Karpas-422 (cell line): Measurements from ENCODE around the gene TAS1R2. TPM values are rescaled to one million over a fixed set of nuclear protein-coding genes. Genes with fewer than 3 reads are reported as not detected.
"Not testable (repeated sequence)": the region's sequence is repeated elsewhere in the genome, so short reads cannot be mapped to it uniquely, and the experiment has no call there.

Source experiments
- DNase-seq: peaks from one replicate; pipeline ENCODE4 v3.0.0-alpha.2; 2015
- H2AFZ ChIP-seq: fragments of 200-600 bp; sonication (generic); 2 replicates; pipeline ENCODE4 v1.6.1; 2014; ENCODE audit warnings: antibody characterized with exemption, low read length, mixed read lengths
- H3K27ac ChIP-seq: fragments of 200-600 bp; sonication (generic); 2 replicates; pipeline ENCODE4 v1.5.1; 2014; ENCODE audit warnings: mild to moderate bottlenecking, low read length, moderate library complexity
- H3K27me3 ChIP-seq: fragments of 200-600 bp; sonication (generic); 2 replicates; pipeline ENCODE4 v1.6.1; 2014; ENCODE audit warnings: low read length, mixed read lengths
- H3K36me3 ChIP-seq: fragments of 200-600 bp; sonication (generic); 2 replicates; pipeline ENCODE4 v1.6.1; 2014; ENCODE audit warnings: low read length, mixed read lengths; ENCODE audit not compliant: insufficient read depth
- H3K4me1 ChIP-seq: fragments of 200-600 bp; sonication (generic); 2 replicates; pipeline ENCODE4 v1.6.1; 2014; ENCODE audit warnings: mild to moderate bottlenecking, low read length, mixed read lengths
- H3K4me2 ChIP-seq: fragments of 200-600 bp; sonication (generic); 2 replicates; pipeline ENCODE4 v1.6.1; 2014; ENCODE audit warnings: low read length, low read depth, mild to moderate bottlenecking; ENCODE audit not compliant: poor library complexity, severe bottlenecking
- H3K4me3 ChIP-seq: fragments of 200-600 bp; sonication (generic); 2 replicates; pipeline ENCODE4 v1.5.1; 2014; ENCODE audit warnings: mild to moderate bottlenecking, antibody characterized with exemption, low read length, mixed read lengths
- H3K79me2 ChIP-seq: fragments of 200-600 bp; sonication (generic); 2 replicates; pipeline ENCODE4 v1.6.1; 2014; ENCODE audit warnings: mild to moderate bottlenecking, low read length, mixed read lengths
- H3K9ac ChIP-seq: fragments of 200-600 bp; sonication (generic); 2 replicates; pipeline ENCODE4 v1.6.0; 2014; ENCODE audit warnings: low read length
- H3K9me2 ChIP-seq: fragments of 200-600 bp; sonication (generic), shearing (Covaris generic); replicated peaks from 2 replicates; pipeline ENCODE4 v1.6.0; 2014; ENCODE audit warnings: mild to moderate bottlenecking, low read length, moderate library complexity; ENCODE audit not compliant: insufficient read depth
- H3K9me3 ChIP-seq: fragments of 300-700, 200-600 bp; sonication (generic); 2 replicates; pipeline ENCODE4 v1.6.1; 2014; ENCODE audit warnings: low read length, mixed read lengths
- H4K20me1 ChIP-seq: fragments of 200-600 bp; sonication (generic); 2 replicates; pipeline ENCODE4 v1.6.1; 2014; ENCODE audit warnings: mild to moderate bottlenecking, antibody characterized with exemption, low read length, low read depth; ENCODE audit not compliant: insufficient read depth
- total RNA-seq: library from RNA; depleted of rRNA; stranded (reverse); fragments of >200 nt; shearing (Covaris generic); gene quantifications from 2 replicates; pipeline ENCODE4 v1.2.3, GENCODE V29; 2014; ENCODE audit warnings: low replicate concordance

The TAS1R2 gene
- total RNA-seq, 1 experiment from 2014 or later = not detected

GRCh38 chr1:18836654-18837053 is 22.8 kb downstream of the TAS1R2 start:
- Histone ChIP-seq H4K20me1 (no peaks in the 10 kb centered on the region), H3K9ac (no peak overlapping the region), H3K4me1 (no peaks in the 10 kb centered on the region), H3K27me3 (0 out of 2 replicates have a peak, but pooled peaks cover 4% of the 10 kb centered on the region), H3K79me2 (no peaks in the 10 kb centered on the region), H3K36me3 (no peaks in the 10 kb centered on the region), H3K9me2 (no peaks in the 10 kb centered on the region), H2AFZ (no peak overlapping the region), H3K4me2 (no peak overlapping the region), H3K27ac (no peak overlapping the region), H3K9me3 (no peaks in the 10 kb centered on the region), H3K4me3 (no peak overlapping the region)
- DNase-seq = peak; percentile 64

DNA sequence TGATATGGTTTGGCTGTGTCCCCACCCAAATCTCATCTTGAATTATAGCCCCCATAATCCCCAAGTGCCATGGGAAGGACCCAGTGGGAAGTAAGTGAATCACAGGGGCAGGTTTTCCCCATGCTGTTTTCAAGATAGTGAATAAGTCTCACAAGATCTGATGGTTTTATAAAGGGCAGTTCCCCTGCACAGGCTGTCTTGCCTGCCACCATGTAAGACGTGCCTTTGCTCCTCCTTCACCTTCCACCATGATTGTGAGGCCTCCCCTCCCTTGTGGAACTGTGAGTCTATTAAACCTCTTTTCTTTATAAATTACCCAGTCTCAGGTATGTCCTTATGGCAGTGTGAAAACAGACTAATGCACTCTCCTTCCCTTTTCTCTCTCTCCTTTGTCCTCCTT is 27.1 kb downstream of the TAS1R2 start:
- not testable (repeated sequence) for H3K27me3 ChIP-seq, H3K4me1 ChIP-seq, H3K9me2 ChIP-seq, H3K4me3 ChIP-seq, H3K4me2 ChIP-seq, DNase-seq, H3K9ac ChIP-seq, H3K79me2 ChIP-seq, H3K27ac ChIP-seq, H3K9me3 ChIP-seq, H3K36me3 ChIP-seq, H4K20me1 ChIP-seq, H2AFZ ChIP-seq

DNA sequence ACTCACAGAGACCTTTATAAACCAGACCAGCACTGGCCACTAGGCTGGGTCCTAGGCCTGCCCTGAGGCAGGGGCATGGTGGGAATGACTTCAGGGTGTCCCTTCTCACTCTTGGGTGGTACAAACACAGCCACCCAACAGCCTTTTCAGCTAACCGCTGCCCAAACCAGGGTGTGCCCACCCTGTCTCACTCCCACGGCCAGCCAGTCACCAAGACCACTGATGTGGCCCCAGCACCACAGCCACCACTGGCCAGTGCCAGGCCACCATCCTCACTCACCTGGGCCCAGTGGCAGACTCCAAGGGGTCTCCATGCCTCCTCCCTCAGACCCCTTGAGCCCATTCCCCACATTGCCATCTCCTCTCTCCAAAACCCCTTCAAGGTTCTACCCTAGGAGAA is 27.8 kb downstream of the TAS1R2 start:
- Histone ChIP-seq H2AFZ (no peak overlapping the region), H3K9ac (no peak overlapping the region), H3K27ac (no peak overlapping the region), H3K36me3 (no peaks in the 10 kb centered on the region), H3K4me3 (no peak overlapping the region), H3K9me2 (no peaks in the 10 kb centered on the region), H4K20me1 (no peaks in the 10 kb centered on the region), H3K4me1 (no peaks in the 10 kb centered on the region), H3K79me2 (no peaks in the 10 kb centered on the region), H3K27me3 (0 out of 2 replicates have a peak, but pooled peaks cover 4% of the 10 kb centered on the region), H3K9me3 (no peaks in the 10 kb centered on the region), H3K4me2 (no peak overlapping the region)
- DNase-seq = no peak

DNA sequence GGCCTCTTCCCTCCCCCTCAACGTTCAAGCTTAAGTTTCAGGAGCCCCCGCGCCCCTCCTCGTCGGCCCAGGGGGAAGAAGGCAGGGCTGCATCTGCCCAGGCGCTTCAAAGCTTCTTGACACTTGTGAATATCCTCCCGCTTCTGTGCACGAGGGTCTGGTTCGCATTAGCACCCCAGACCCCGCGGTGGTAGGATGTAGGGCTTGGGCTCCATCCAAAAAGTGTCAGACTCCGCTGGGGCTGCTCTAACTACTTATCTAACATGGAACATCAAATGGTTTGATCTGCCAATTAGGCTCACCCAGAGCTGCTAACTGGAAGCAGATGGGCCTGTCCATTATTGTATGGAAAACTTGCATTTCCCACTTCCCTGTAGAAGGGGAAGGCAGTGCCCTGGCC is 28.9 kb downstream of the TAS1R2 start:
- Histone ChIP-seq H3K27ac (no peak overlapping the region), H3K79me2 (no peaks in the 10 kb centered on the region), H3K4me1 (no peaks in the 10 kb centered on the region), H3K9me3 (no peaks in the 10 kb centered on the region), H3K9ac (no peak overlapping the region), H3K4me3 (no peak overlapping the region), H2AFZ (no peak overlapping the region), H3K36me3 (no peaks in the 10 kb centered on the region), H3K9me2 (no peaks in the 10 kb centered on the region), H4K20me1 (no peaks in the 10 kb centered on the region), H3K27me3 (0 out of 2 replicates have a peak, but pooled peaks cover 4% of the 10 kb centered on the region), H3K4me2 (no peak overlapping the region)
- DNase-seq = no peak

GRCh38 chr1:18829671-18830070 is 29.8 kb downstream of the TAS1R2 start:
- H3K36me3 ChIP-seq = no peaks in the 10 kb centered on the region
- H3K27me3 ChIP-seq = 0 out of 2 replicates have a peak, but pooled peaks cover 4% of the 10 kb centered on the region
- H3K27ac ChIP-seq = no peak overlapping the region
- H3K9me3 ChIP-seq = no peaks in the 10 kb centered on the region
- no peaks in the 10 kb centered on the region for H3K9me2 ChIP-seq
- no peak overlapping the region for H3K4me2 ChIP-seq
- no peak overlapping the region for H3K9ac ChIP-seq
- H3K79me2 ChIP-seq = no peaks in the 10 kb centered on the region
- H4K20me1 ChIP-seq = no peaks in the 10 kb centered on the region
- DNase-seq = no peak
- no peak overlapping the region for H3K4me3 ChIP-seq
- H2AFZ ChIP-seq = no peak overlapping the region
- no peaks in the 10 kb centered on the region for H3K4me1 ChIP-seq

GRCh38 chr1:18828224-18828623 is 31.2 kb downstream of the TAS1R2 start:
- H3K27me3 ChIP-seq = 0 out of 2 replicates have a peak, but pooled peaks cover 2% of the 10 kb centered on the region
- H3K4me3 ChIP-seq = no peak overlapping the region

GRCh38 chr1:18823438-18823837 is 36.0 kb downstream of the TAS1R2 start:
- no peak overlapping the region for H3K4me3 ChIP-seq
- no peak overlapping the region for H3K9ac ChIP-seq
- H3K4me2 ChIP-seq = no peak overlapping the region
- no peaks in the 10 kb centered on the region for H3K4me1 ChIP-seq
- no peak overlapping the region for H3K27ac ChIP-seq
- H3K9me2 ChIP-seq = no peaks in the 10 kb centered on the region
- no peak for DNase-seq
- H2AFZ ChIP-seq = no peak overlapping the region
- no peaks in the 10 kb centered on the region for H3K9me3 ChIP-seq
- no peaks in the 10 kb centered on the region for H3K27me3 ChIP-seq
- no peaks in the 10 kb centered on the region for H3K79me2 ChIP-seq
- no peaks in the 10 kb centered on the region for H4K20me1 ChIP-seq
- H3K36me3 ChIP-seq = no peaks in the 10 kb centered on the region

More at GRCh38 chr1:18828224-18828623, 31.2 kb downstream of the TAS1R2 start:
- no peak overlapping the region for H3K4me2 ChIP-seq
- H3K9me3 ChIP-seq = no peaks in the 10 kb centered on the region
- H3K4me1 ChIP-seq = no peaks in the 10 kb centered on the region
- H3K79me2 ChIP-seq = no peaks in the 10 kb centered on the region
- H3K9me2 ChIP-seq = no peaks in the 10 kb centered on the region
- no peak overlapping the region for H3K27ac ChIP-seq
- peak; percentile 53 for DNase-seq
- no peaks in the 10 kb centered on the region for H3K36me3 ChIP-seq
- no peak overlapping the region for H3K9ac ChIP-seq
- no peaks in the 10 kb centered on the region for H4K20me1 ChIP-seq
- H2AFZ ChIP-seq = no peak overlapping the region

DNA sequence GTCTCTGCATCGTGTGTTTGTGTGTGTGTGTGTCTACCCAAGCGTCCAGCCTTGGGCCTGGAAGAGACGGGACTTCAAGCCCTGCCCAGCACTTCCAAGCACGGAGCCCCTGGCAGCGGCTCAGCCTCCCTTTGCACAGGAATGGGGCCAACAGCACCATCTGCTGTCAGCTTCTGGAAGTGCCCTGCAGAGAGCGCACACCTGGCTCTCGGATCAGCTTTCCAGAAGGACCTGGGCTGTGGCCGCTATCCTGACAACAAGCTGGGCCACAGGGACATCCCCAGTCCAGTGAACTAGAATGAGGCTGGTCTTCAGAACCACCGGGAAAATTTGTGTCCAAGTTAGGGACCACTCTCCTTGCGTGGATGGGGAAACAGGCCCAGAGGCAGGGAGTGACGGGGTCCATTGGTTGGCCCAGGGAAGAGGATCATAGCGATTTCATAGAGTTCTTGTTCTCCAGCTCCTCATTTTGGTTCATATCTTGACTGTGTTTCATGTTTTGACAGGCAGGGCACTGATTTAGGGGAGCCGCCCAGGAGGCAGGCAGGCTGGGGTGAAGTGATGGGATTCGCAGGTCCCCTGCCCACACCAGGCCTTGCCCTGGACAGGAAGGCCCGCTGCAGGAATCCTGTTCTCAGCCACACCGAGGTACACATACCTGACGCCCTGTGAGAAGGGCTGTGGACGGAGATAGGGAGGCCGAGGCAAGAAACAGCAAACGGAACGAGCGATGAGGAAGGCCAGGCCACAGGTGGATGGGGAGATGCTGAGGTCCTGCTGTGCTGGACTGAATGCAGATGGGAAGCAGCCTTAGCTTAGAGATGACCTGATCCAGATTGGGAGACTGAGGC is 38.4 kb downstream of the TAS1R2 start:
- Histone ChIP-seq H3K4me3 (no peak overlapping the region), H3K4me1 (no peaks in the 10 kb centered on the region), H3K27me3 (no peaks in the 10 kb centered on the region), H3K36me3 (no peaks in the 10 kb centered on the region), H3K9ac (no peak overlapping the region), H3K79me2 (no peaks in the 10 kb centered on the region), H4K20me1 (no peaks in the 10 kb centered on the region), H3K9me3 (no peaks in the 10 kb centered on the region), H3K9me2 (no peaks in the 10 kb centered on the region), H3K4me2 (no peak overlapping the region), H2AFZ (no peak overlapping the region), H3K27ac (no peak overlapping the region)
- peak; percentile 80 for DNase-seq
